Mesenchymal stem cell (in vitro differentiated cells and primary cell): ENCODE data around the gene CDC73.

Experiments used
- DNase-seq: peaks from one replicate; pipeline ENCODE4 v3.0.0-alpha.2; 2013
- H2AFZ ChIP-seq: one replicate; pipeline ENCODE4 v1.6.1; 2013; ENCODE audit warnings: low read depth, mild to moderate bottlenecking, control low read depth, inconsistent platforms, low read length, moderate library complexity
- H2AK5ac ChIP-seq: 2 replicates; pipeline ENCODE4 v1.6.1; 2013; ENCODE audit warnings: low read length, moderate library complexity, mild to moderate bottlenecking, inconsistent platforms; ENCODE audit not compliant: severe bottlenecking
- H2BK120ac ChIP-seq: one replicate; pipeline ENCODE4 v1.6.1; 2013; ENCODE audit warnings: low read depth, mild to moderate bottlenecking, inconsistent platforms, low read length, moderate library complexity
- H2BK12ac ChIP-seq, 2 experiments: one replicate each; pipeline ENCODE4 v1.6.1; 2013; ENCODE audit warnings: inconsistent platforms in 2 of 2, low read length in 2 of 2, mild to moderate bottlenecking in 2 of 2, moderate library complexity in 2 of 2, control low read depth in 1 of 2
- H2BK15ac ChIP-seq: one replicate; pipeline ENCODE4 v1.6.1; 2013; ENCODE audit warnings: mild to moderate bottlenecking, low read depth, inconsistent platforms; ENCODE audit not compliant: poor library complexity, severe bottlenecking
- H2BK5ac ChIP-seq: 2 replicates; pipeline ENCODE4 v1.6.1; 2013; ENCODE audit warnings: low read depth, mild to moderate bottlenecking, low read length, control low read depth, inconsistent platforms; ENCODE audit not compliant: poor library complexity, severe bottlenecking
- H3K14ac ChIP-seq, 2 experiments: one replicate each; pipeline ENCODE4 v1.6.1; 2013; ENCODE audit warnings: inconsistent platforms in 2 of 2, low read length in 2 of 2, control low read depth in 1 of 2, mild to moderate bottlenecking in 1 of 2, moderate library complexity in 1 of 2
- H3K18ac ChIP-seq, 2 experiments: one replicate each; pipeline ENCODE4 v1.6.1; 2013; ENCODE audit warnings: inconsistent platforms in 2 of 2, low read length in 2 of 2, control low read depth in 1 of 2, low read depth in 1 of 2, mild to moderate bottlenecking in 1 of 2
- H3K23ac ChIP-seq, 2 experiments: one replicate each; pipeline ENCODE4 v1.6.1; 2013; ENCODE audit warnings: inconsistent platforms in 2 of 2, low read length in 2 of 2, mild to moderate bottlenecking in 2 of 2, moderate library complexity in 2 of 2, control low read depth in 1 of 2
- H3K27ac ChIP-seq: 2 replicates; pipeline ENCODE4 v1.5.1; 2013; ENCODE audit warnings: mild to moderate bottlenecking, moderate library complexity, low read length, control low read depth, inconsistent platforms; ENCODE audit not compliant: poor library complexity, severe bottlenecking
- H3K27me3 ChIP-seq, 2 experiments: 2 replicates each; pipeline versions ENCODE4 v1.6.1 to v1.7.0; 2013; ENCODE audit warnings: low read length in 2 of 2, mild to moderate bottlenecking in 2 of 2, moderate library complexity in 2 of 2, control low read depth in 1 of 2, inconsistent platforms in 1 of 2; ENCODE audit not compliant: control insufficient read depth in 1 of 2, insufficient read depth in 1 of 2
- H3K36me3 ChIP-seq, 2 experiments: 2 replicates each; pipeline versions ENCODE4 v1.6.1 to v1.7.0; 2013; ENCODE audit warnings: low read length in 2 of 2, control low read depth in 1 of 2, inconsistent platforms in 1 of 2, low read depth in 1 of 2, mild to moderate bottlenecking in 1 of 2; ENCODE audit not compliant: insufficient read depth in 2 of 2, control insufficient read depth in 1 of 2
- H3K4ac ChIP-seq, 2 experiments: one replicate each; pipeline ENCODE4 v1.6.1; 2013; ENCODE audit warnings: inconsistent platforms in 2 of 2, low read length in 2 of 2, mild to moderate bottlenecking in 2 of 2, moderate library complexity in 2 of 2, control low read depth in 1 of 2, low read depth in 1 of 2
- H3K4me1 ChIP-seq: 2 replicates; pipeline ENCODE4 v1.6.1; 2013; ENCODE audit warnings: low read depth, low read length, control low read depth; ENCODE audit not compliant: control insufficient read depth, insufficient read depth
- H3K4me2 ChIP-seq: 2 replicates; pipeline ENCODE4 v1.6.1; 2013; ENCODE audit warnings: low read length, mild to moderate bottlenecking, inconsistent platforms; ENCODE audit not compliant: poor library complexity, severe bottlenecking
- H3K4me3 ChIP-seq, 2 experiments: 2 replicates each; pipeline versions ENCODE4 v1.5.1 to v1.7.0; 2013; ENCODE audit warnings: low read length in 2 of 2, mild to moderate bottlenecking in 2 of 2, control low read depth in 1 of 2, low read depth in 1 of 2; ENCODE audit not compliant: insufficient read depth in 1 of 2
- H3K79me1 ChIP-seq: replicated peaks from 2 replicates; pipeline ENCODE4 v1.6.1; 2013; ENCODE audit warnings: mild to moderate bottlenecking, control low read depth, low read length, inconsistent platforms; ENCODE audit not compliant: poor library complexity, severe bottlenecking
- H3K9ac ChIP-seq: 2 replicates; pipeline ENCODE4 v1.7.0; 2013; ENCODE audit warnings: mild to moderate bottlenecking, low read length, moderate library complexity
- H3K9me3 ChIP-seq: 2 replicates; pipeline ENCODE4 v1.7.0; 2013; ENCODE audit warnings: mild to moderate bottlenecking, low read length; ENCODE audit not compliant: control insufficient read depth
- H4K8ac ChIP-seq: one replicate; pipeline ENCODE4 v1.6.1; 2013; ENCODE audit warnings: inconsistent platforms, mild to moderate bottlenecking, low read length, moderate library complexity
- H4K91ac ChIP-seq: one replicate; pipeline ENCODE4 v1.6.1; 2013; ENCODE audit warnings: mild to moderate bottlenecking, low read length, inconsistent platforms
- WGBS: methylation state at CpG from one replicate; pipeline ENCODE4 v1.1.7; 2013; ENCODE audit warnings: mixed read lengths; 5-methylcytosine and 5-hydroxymethylcytosine counted together

The CDC73 gene

DNA sequence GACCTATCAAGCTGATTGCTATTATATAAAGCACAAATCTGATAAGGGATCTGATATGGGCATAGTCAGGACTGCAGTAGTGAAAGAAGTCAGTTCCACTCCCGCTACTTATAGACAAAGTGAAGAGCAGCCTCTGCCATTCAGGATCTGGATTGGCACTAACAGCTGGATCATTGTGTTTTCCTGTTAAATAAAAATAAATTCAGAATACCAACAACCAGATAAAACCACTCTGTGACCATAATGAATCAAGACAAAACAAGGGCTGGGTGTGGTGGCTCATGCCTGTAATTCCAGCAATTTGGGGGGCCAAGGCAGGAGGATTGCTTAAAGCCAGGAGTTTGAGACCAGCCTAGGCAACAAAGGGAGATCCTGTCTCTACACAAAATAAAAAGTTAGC is 11.6 kb upstream of the CDC73 start:
- Histone ChIP-seq H3K27ac (no peak overlapping the region), H4K8ac (no peak overlapping the region), H2BK12ac (peak overlapping the region; percentile 3 to 72), H3K14ac (no peak overlapping the region), H2AFZ (no peak overlapping the region), H3K18ac (peak overlapping the region in 1 of 2 experiments; percentile 22), H3K9me3 (no peaks in the 10 kb centered on the region), H3K9ac (no peak overlapping the region), H4K91ac (peak overlapping the region; percentile 56), H3K79me1 (peaks cover 10% of the 10 kb centered on the region), H3K4me2 (no peak overlapping the region), H3K4me1 (peaks cover 6% of the 10 kb centered on the region), H2BK15ac (no peak overlapping the region), H2AK5ac (peak overlapping the region; percentile 77), H3K4ac (peak overlapping the region in 1 of 2 experiments; percentile 15), H3K27me3 (no peaks in the 10 kb centered on the region), H3K23ac (no peak overlapping the region), H3K36me3 (no peaks in the 10 kb centered on the region), H2BK5ac (no peak overlapping the region), H3K4me3 (no peak overlapping the region), H2BK120ac (no peak overlapping the region)
- no peak for DNase-seq
- WGBS, result 100% methylated on average over 1 of the region's 1 CpG

DNA sequence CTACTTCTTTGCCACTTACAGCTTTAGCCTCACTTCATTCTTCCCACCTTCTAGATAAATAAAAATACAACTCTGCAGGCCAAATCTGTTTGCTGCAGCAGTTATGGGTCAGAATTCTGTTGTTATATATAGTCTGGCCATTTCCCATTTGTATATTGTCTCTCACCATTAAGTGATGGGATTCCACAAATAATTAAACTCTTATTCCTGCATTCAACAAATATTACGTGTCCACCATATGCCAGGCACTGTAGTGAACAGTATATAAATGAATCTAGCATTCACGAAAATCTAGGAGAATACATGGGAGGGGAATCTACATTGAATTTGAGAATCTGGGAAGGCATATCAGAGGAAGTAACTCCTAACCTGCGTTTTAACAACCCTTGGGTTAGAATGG is 11.0 kb upstream of the CDC73 start:
- 90% methylated on average over 2 of the region's 3 CpGs for WGBS
- Histone ChIP-seq H2BK120ac (no peak overlapping the region), H3K27ac (no peak overlapping the region), H2BK5ac (no peak overlapping the region), H3K4me1 (peaks cover 6% of the 10 kb centered on the region), H4K8ac (no peak overlapping the region), H3K23ac (no peak overlapping the region), H2AK5ac (no peak overlapping the region), H3K4me2 (no peak overlapping the region), H3K4me3 (no peak overlapping the region), H3K4ac (no peak overlapping the region), H2AFZ (no peak overlapping the region), H4K91ac (no peak overlapping the region), H3K9ac (no peak overlapping the region), H3K9me3 (no peaks in the 10 kb centered on the region), H3K27me3 (no peaks in the 10 kb centered on the region), H3K14ac (no peak overlapping the region), H3K36me3 (no peaks in the 10 kb centered on the region), H3K79me1 (peaks cover 10% of the 10 kb centered on the region), H2BK15ac (no peak overlapping the region), H2BK12ac (no peak overlapping the region), H3K18ac (no peak overlapping the region)
- DNase-seq, result no peak

DNA sequence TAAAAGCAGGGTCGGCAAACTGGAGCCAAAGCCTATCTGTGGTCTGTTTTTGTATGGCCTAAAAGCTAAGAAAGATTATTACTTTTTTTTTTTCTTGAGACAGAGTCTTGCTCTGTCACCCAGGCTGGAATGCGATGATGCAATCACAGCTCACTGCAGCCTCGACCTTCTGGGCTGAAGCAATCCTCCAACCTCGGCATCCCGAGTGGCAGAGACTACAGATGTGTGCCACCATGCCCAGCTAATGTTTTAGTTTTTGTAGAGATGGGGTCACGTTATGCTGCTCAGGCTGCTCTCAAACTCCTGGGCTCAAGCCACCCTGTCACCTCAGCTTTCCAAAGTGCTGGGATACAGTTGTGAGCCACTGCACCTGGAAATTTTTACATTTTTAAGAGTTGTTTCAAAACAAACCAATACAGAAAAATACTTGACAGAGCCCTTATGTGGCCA is 10.2 kb upstream of the CDC73 start:
- Histone ChIP-seq H3K4me2 (no peak overlapping the region), H3K27ac (peak overlapping the region; percentile 86), H3K27me3 (no peaks in the 10 kb centered on the region), H3K4me3 (no peak overlapping the region), H2BK12ac (no peak overlapping the region), H2BK5ac (no peak overlapping the region), H2BK120ac (no peak overlapping the region), H2AFZ (no peak overlapping the region), H3K9ac (peak overlapping the region; percentile 66), H4K8ac (no peak overlapping the region), H3K79me1 (peaks cover 10% of the 10 kb centered on the region), H3K23ac (no peak overlapping the region), H3K18ac (no peak overlapping the region), H2BK15ac (no peak overlapping the region), H3K14ac (no peak overlapping the region), H3K36me3 (no peaks in the 10 kb centered on the region), H3K9me3 (no peaks in the 10 kb centered on the region), H4K91ac (no peak overlapping the region), H3K4me1 (peaks cover 6% of the 10 kb centered on the region), H3K4ac (no peak overlapping the region), H2AK5ac (no peak overlapping the region)
- peak; percentile 88 for DNase-seq
- WGBS, result 15% methylated on average over 6 of the region's 6 CpGs

DNA sequence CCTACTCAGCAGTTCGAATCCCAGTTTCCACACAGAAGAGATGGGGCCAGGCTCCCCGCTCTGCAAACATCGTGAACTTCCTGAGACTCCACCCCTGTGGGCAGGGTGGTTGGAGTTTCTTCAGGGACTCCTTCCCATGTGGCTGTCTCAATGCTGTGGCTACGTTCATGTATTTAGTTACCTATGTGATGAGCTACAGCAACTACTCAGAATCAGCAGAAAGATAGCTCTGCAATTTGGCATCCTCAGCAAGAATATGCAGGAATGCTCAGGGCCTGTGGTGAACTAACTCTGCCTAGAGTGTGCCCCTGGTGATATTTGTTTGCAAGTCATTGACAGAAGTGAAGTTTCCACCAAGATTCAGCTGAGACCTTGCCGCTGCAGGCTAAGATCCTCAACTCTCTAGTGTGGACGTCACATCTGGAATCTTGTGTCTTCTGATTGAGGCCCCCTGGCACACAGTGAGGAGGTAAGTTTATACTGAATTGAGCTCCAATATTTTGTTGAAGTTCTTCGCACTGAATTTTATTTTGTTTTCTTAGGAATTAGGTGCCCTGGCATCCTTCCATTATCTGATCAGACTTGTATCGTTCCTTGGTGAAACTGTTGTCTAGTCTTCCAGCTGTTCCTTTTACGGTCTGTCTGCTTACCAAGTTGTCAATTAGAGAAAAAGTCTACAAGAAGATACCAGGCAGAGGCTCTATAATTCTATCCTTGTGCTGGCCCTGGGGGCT is 8.4 kb upstream of the CDC73 start:
- Histone ChIP-seq H3K4me1 (peaks cover 6% of the 10 kb centered on the region), H3K36me3 (no peaks in the 10 kb centered on the region), H3K27me3 (no peaks in the 10 kb centered on the region), H4K8ac (no peak overlapping the region), H3K4me3 (no peak overlapping the region), H2BK120ac (no peak overlapping the region), H2AFZ (no peak overlapping the region), H2BK15ac (no peak overlapping the region), H4K91ac (no peak overlapping the region), H2AK5ac (peak overlapping the region; percentile 77), H2BK12ac (peak overlapping the region in 1 of 2 experiments; percentile 79), H3K9me3 (no peaks in the 10 kb centered on the region), H3K18ac (no peak overlapping the region), H3K23ac (no peak overlapping the region), H3K4me2 (no peak overlapping the region), H3K27ac (peak overlapping the region; percentile 3), H3K79me1 (peaks cover 10% of the 10 kb centered on the region), H3K4ac (no peak overlapping the region), H3K14ac (no peak overlapping the region), H2BK5ac (no peak overlapping the region), H3K9ac (no peak overlapping the region)
- DNase-seq, result no peak
- WGBS, result 83% methylated on average over 8 of the region's 9 CpGs
